Endothelial cell of umbilical vein (primary cell): ENCODE measurements around the gene MARF1. TPM values are rescaled to one million over a fixed set of nuclear protein-coding genes. Genes with fewer than 3 reads are reported as not detected.

Experiments
- BruUV-seq: library from RNA; stranded (reverse); fragments of 400-500 nt; replicated peaks from 2 replicates; lab custom pipeline; 2021; lab: Mats Ljungman, UMichigan
- CTCF ChIA-PET: fragments of 300-600, 350-600 bp; sonication (Branson Sonifier 250); formaldehyde crosslinking; loops from one replicate; lab custom pipeline; 2021; ENCODE audit warnings: antibody characterized with exemption, inconsistent platforms; lab: Charles Lee
- POLR2A ChIA-PET: fragments of 300-600, 350-600 bp; sonication (Branson Sonifier 250); formaldehyde crosslinking; loops from one replicate; lab custom pipeline; 2021; ENCODE audit warnings: antibody characterized with exemption, inconsistent platforms; lab: Charles Lee
- DNase-seq: peaks from one replicate; pipeline ENCODE4 v3.0.0-alpha.2; 2011; ENCODE audit warnings: low read depth, low spot score
- FAIRE-seq: peaks from 2 replicates; lab custom pipeline; 2011; peaks lifted over from hg19 to GRCh38; lab: Jason Lieb, UNC
- H2AFZ ChIP-seq: 2 replicates; pipeline ENCODE4 v1.6.0; 2012; ENCODE audit warnings: low read depth, low read length, control low read depth, inconsistent platforms
- H3K27ac ChIP-seq: 2 replicates; pipeline ENCODE4 v1.5.1; 2011; ENCODE audit warnings: low read depth, mild to moderate bottlenecking, control low read depth, low read length, moderate library complexity; ENCODE audit not compliant: insufficient read depth
- H3K27me3 ChIP-seq, 2 experiments: 2 replicates each; pipeline versions ENCODE4 v1.6.0 to v1.6.1; 2011; ENCODE audit warnings: low read length in 2 of 2, mixed read lengths in 1 of 2; ENCODE audit not compliant: control insufficient read depth in 2 of 2, insufficient read depth in 2 of 2
- H3K36me3 ChIP-seq, 2 experiments: 2 replicates in 1 of 2; 3 replicates in 1 of 2; pipeline ENCODE4 v1.5.1; 2011; ENCODE audit warnings: low read length in 2 of 2, mild to moderate bottlenecking in 1 of 2, moderate library complexity in 1 of 2; ENCODE audit not compliant: control insufficient read depth in 2 of 2, insufficient read depth in 2 of 2; ENCODE audit errors: extremely low read depth in 1 of 2
- H3K4me1 ChIP-seq: 3 replicates; pipeline ENCODE4 v1.5.1; 2011; ENCODE audit warnings: mild to moderate bottlenecking, low read length; ENCODE audit not compliant: control insufficient read depth, insufficient read depth; ENCODE audit errors: extremely low read depth
- H3K4me2 ChIP-seq: 2 replicates; pipeline ENCODE4 v1.6.1; 2011; ENCODE audit warnings: low read length, control low read depth, mixed read lengths; ENCODE audit not compliant: insufficient read depth
- H3K4me3 ChIP-seq, 3 experiments: fragments of 200-600 bp in 1 of 3; sonication (generic), shearing (Covaris generic) in 1 of 3; replicated peaks in 1 of 3; 2 replicates each; pipeline ENCODE4 v1.5.1; 2011 to 2016; ENCODE audit warnings: control low read depth in 3 of 3, low read length in 3 of 3, mild to moderate bottlenecking in 2 of 3, inconsistent platforms in 1 of 3, low read depth in 1 of 3, moderate library complexity in 1 of 3; ENCODE audit not compliant: insufficient read depth in 1 of 3
- H3K79me2 ChIP-seq: 2 replicates; pipeline ENCODE4 v1.6.0; 2012; ENCODE audit warnings: low read length, inconsistent platforms; ENCODE audit not compliant: control insufficient read depth, insufficient read depth
- H3K9ac ChIP-seq: replicated peaks from 2 replicates; pipeline ENCODE3; 2011; ENCODE audit warnings: low read length, control low read depth; ENCODE audit not compliant: insufficient read depth; ENCODE audit errors: extremely low read depth
- H3K9me1 ChIP-seq: replicated peaks from 3 replicates; pipeline ENCODE4 v1.6.0; 2011; ENCODE audit warnings: mild to moderate bottlenecking, low read length; ENCODE audit not compliant: control insufficient read depth, insufficient read depth; ENCODE audit errors: extremely low read depth
- H3K9me3 ChIP-seq: replicated peaks from 2 replicates; pipeline ENCODE4 v1.5.1; 2012; ENCODE audit warnings: low read length, inconsistent platforms; ENCODE audit not compliant: control insufficient read depth, insufficient read depth
- H4K20me1 ChIP-seq: replicated peaks from 2 replicates; pipeline ENCODE3; 2011; ENCODE audit warnings: mild to moderate bottlenecking, low read length; ENCODE audit not compliant: control insufficient read depth, insufficient read depth; ENCODE audit errors: extremely low read depth
- CTCF ChIP-seq, 2 donors: IDR thresholded peaks; 1 replicate in 1 of 2; 2 replicates in 1 of 2; pipeline ENCODE4 v1.5.1; 2011; ENCODE audit warnings: low read length in 2 of 2, mild to moderate bottlenecking in 2 of 2, moderate library complexity in 2 of 2, control low read depth in 1 of 2, inconsistent platforms in 1 of 2, low read depth in 1 of 2; ENCODE audit not compliant: insufficient read depth in 1 of 2; ENCODE audit errors: extremely low read depth in 1 of 2
- EZH2 ChIP-seq: IDR thresholded peaks from 2 replicates; pipeline ENCODE4 v1.6.1; 2012; ENCODE audit warnings: borderline replicate concordance, low read depth, mild to moderate bottlenecking, moderate library complexity, low read length, inconsistent platforms; ENCODE audit not compliant: severe bottlenecking
- FOS ChIP-seq: IDR thresholded peaks from 2 replicates; pipeline ENCODE4 v1.6.1; 2011; ENCODE audit warnings: mild to moderate bottlenecking, low read length, moderate library complexity, borderline replicate concordance; ENCODE audit not compliant: insufficient read depth
- GATA2 ChIP-seq: IDR thresholded peaks from 2 replicates; pipeline ENCODE4 v1.7.0; 2011; ENCODE audit warnings: low read depth, mild to moderate bottlenecking, moderate library complexity, mixed read lengths, low read length; ENCODE audit not compliant: insufficient read length, insufficient read depth
- JUN ChIP-seq: IDR thresholded peaks from 2 replicates; pipeline ENCODE4 v1.6.1; 2011; ENCODE audit warnings: borderline replicate concordance, low read depth; ENCODE audit not compliant: insufficient read length, insufficient read depth
- MYC ChIP-seq: IDR thresholded peaks from one replicate; pipeline ENCODE4 v1.6.1; 2011; ENCODE audit warnings: mild to moderate bottlenecking, low read depth, low read length
- POLR2A ChIP-seq: IDR thresholded peaks from 2 replicates; pipeline ENCODE4 v1.6.1; 2012; ENCODE audit warnings: low read depth, mild to moderate bottlenecking, control low read depth, low read length
- POLR2AphosphoS5 ChIP-seq: IDR thresholded peaks from 2 replicates; pipeline ENCODE4 v1.6.1; 2012; ENCODE audit warnings: low read depth, mild to moderate bottlenecking, control low read depth, low read length, moderate library complexity; ENCODE audit not compliant: insufficient read depth
- dilution Hi-C: fragments of 300-500 bp; cut with MboI; formaldehyde crosslinking; loops from one replicate; pipeline ENCODE4 v1.15.0; 2019; ENCODE audit warnings: low sequenced_read_pairs; ENCODE audit not compliant: extremely low pct_ligation_motif_present
- intact Hi-C: fragments of 100-400 bp; cut with micrococcal nuclease; formaldehyde crosslinking; loops from one replicate; pipeline ENCODE4 v1.10.0; 2022
- polyA plus RNA-seq, 4 experiments: library from polyadenylated mRNA; depleted of rRNA in 3 of 4; stranded (reverse) in 3 of 4; unstranded in 1 of 4; fragments of >200 nt; gene quantifications; 2 replicates each; pipeline versions ENCODE4 v1.2.1 to v1.2.3, GENCODE V29; 2011 to 2012; ENCODE audit warnings: missing spikeins in 1 of 4
- total RNA-seq: library from RNA; stranded (reverse); gene quantifications from 2 replicates; pipeline ENCODE4 v1.2.3, GENCODE V29; 2021
- TF ChIP-seq, protein P1 (sequence below): IDR thresholded peaks from 2 replicates; pipeline ENCODE4 v1.6.1; 2011; ENCODE audit not compliant: insufficient read depth, insufficient read length

MARF1 gene
- total and polyA plus RNA-seq, 2 donors (not counting 3 experiments of a cell fraction or from before 2014, with no cell fraction given), result 14.6 to 58.5 TPM

- Histone ChIP-seq H3K27me3 (no peaks in the 10 kb centered on the region), H3K9me3 (no peaks in the 10 kb centered on the region), H3K4me3 (no peak overlapping the region), H3K4me1 (no peaks in the 10 kb centered on the region), H3K9ac (no peak overlapping the region), H2AFZ (no peak overlapping the region), H3K36me3 (no peaks in the 10 kb centered on the region), H3K79me2 (no peaks in the 10 kb centered on the region), H4K20me1 (no peaks in the 10 kb centered on the region), H3K4me2 (no peak overlapping the region), H3K9me1 (no peaks in the 10 kb centered on the region), H3K27ac (no peak overlapping the region)
- TF ChIP-seq MYC, result no peak
- TF ChIP-seq EZH2, result no peak
- TF ChIP-seq CTCF (IDR thresholded peaks at IDR 0.05; ENCODE audit: extremely low read depth in 1 of 2, insufficient read depth in 1 of 2, low read depth in 1 of 2, low read length in 2 of 2), result no peak
- no peak for TF ChIP-seq JUN
- TF ChIP-seq POLR2A, result no peak
- TF ChIP-seq, protein P1, sequence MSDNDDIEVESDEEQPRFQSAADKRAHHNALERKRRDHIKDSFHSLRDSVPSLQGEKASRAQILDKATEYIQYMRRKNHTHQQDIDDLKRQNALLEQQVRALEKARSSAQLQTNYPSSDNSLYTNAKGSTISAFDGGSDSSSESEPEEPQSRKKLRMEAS, result no peak
- no peak for TF ChIP-seq POLR2AphosphoS5
- no peak for TF ChIP-seq GATA2
- no peak for TF ChIP-seq FOS
- DNase-seq (no peak), FAIRE-seq (no peak)
- dilution Hi-C loops (no loop called here), intact Hi-C loops (no loop called here)
- POLR2A ChIA-PET, result no interaction called here
- BruUV-seq, result no TSS peak
- CTCF ChIA-PET, result interaction anchor here (1.7 kb wide), 1 partner anchor 128 kb away, joined by 6 read pairs; no protein-coding TSS in a partner anchor
Observed at GRCh38 chr16:15556130-15556529, 86.8 kb downstream of the MARF1 start.
